ENCODE measurements around the gene PLCG1. TPM values are rescaled to one million over a fixed set of nuclear protein-coding genes. Genes with fewer than 3 reads are reported as not detected.

PLCG1 gene
- total RNA-seq, 1 experiment from 2014 or later: 33.2 TPM

GRCh38 chr20:41192575-41192974, 55.2 kb downstream of the PLCG1 start:
- intact Hi-C loops (cut with micrococcal nuclease): no loop called here
- peaks cover 36% of the 10 kb centered on the region for H3K9me3 Mint-ChIP-seq (ENCODE audit: unreplicated experiment)
- CTCF ChIA-PET: interaction anchor here (0.7 to 1.1 kb wide), 3 partner anchors 9 to 225 kb away, joined by 3 read pairs; no protein-coding TSS in a partner anchor

GRCh38 chr20:41196653-41197225, 59.4 kb downstream of the PLCG1 start:
- H3K27me3 Mint-ChIP-seq (ENCODE audit: insufficient read depth, unreplicated experiment): no peaks in the 10 kb centered on the region
- H3K4me3 Mint-ChIP-seq (ENCODE audit: unreplicated experiment): no peak overlapping the region
- ChIA-PET CTCF (interaction anchor here (0.6 to 1.2 kb wide), 6 partner anchors 24 to 759 kb away, joined by 3 to 4 read pairs (median 4); no protein-coding TSS in a partner anchor), POLR2A (no interaction called here)
- H3K27ac Mint-ChIP-seq (ENCODE audit: low read depth, unreplicated experiment): no peak overlapping the region
- H3K9me3 Mint-ChIP-seq (ENCODE audit: unreplicated experiment): peaks cover 18% of the 10 kb centered on the region
- intact Hi-C loops (cut with micrococcal nuclease): no loop called here
- peaks cover 32% of the 10 kb centered on the region for H3K36me3 Mint-ChIP-seq (ENCODE audit: insufficient read depth, unreplicated experiment)
- DNase-seq (ENCODE audit: unreplicated experiment): no peak
- no peaks in the 10 kb centered on the region for H3K4me1 Mint-ChIP-seq (ENCODE audit: insufficient read depth, unreplicated experiment)
- TF ChIP-seq, protein P1, sequence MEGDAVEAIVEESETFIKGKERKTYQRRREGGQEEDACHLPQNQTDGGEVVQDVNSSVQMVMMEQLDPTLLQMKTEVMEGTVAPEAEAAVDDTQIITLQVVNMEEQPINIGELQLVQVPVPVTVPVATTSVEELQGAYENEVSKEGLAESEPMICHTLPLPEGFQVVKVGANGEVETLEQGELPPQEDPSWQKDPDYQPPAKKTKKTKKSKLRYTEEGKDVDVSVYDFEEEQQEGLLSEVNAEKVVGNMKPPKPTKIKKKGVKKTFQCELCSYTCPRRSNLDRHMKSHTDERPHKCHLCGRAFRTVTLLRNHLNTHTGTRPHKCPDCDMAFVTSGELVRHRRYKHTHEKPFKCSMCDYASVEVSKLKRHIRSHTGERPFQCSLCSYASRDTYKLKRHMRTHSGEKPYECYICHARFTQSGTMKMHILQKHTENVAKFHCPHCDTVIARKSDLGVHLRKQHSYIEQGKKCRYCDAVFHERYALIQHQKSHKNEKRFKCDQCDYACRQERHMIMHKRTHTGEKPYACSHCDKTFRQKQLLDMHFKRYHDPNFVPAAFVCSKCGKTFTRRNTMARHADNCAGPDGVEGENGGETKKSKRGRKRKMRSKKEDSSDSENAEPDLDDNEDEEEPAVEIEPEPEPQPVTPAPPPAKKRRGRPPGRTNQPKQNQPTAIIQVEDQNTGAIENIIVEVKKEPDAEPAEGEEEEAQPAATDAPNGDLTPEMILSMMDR (IDR thresholded peaks at IDR 0.05; ENCODE audit: unreplicated experiment): no peak
- BruUV-seq (replicated peaks): no TSS peak

More at GRCh38 chr20:41192575-41192974, 55.2 kb downstream of the PLCG1 start:
- Mint-ChIP-seq H3K27ac (ENCODE audit: low read depth, unreplicated experiment) (no peak overlapping the region), H3K36me3 (ENCODE audit: insufficient read depth, unreplicated experiment) (peaks cover 12% of the 10 kb centered on the region), H3K4me1 (ENCODE audit: insufficient read depth, unreplicated experiment) (no peaks in the 10 kb centered on the region), H3K27me3 (ENCODE audit: insufficient read depth, unreplicated experiment) (no peaks in the 10 kb centered on the region), H3K4me3 (ENCODE audit: unreplicated experiment) (no peak overlapping the region)
- POLR2A ChIA-PET: interaction anchor here (0.6 kb wide), 2 partner anchors 10 to 20 kb away, joined by 3 read pairs; no protein-coding TSS in a partner anchor
- no peak for DNase-seq (ENCODE audit: unreplicated experiment)
- TF ChIP-seq, protein P1 (IDR thresholded peaks at IDR 0.05; ENCODE audit: unreplicated experiment): no peak
- BruUV-seq (replicated peaks): no TSS peak

DNA sequence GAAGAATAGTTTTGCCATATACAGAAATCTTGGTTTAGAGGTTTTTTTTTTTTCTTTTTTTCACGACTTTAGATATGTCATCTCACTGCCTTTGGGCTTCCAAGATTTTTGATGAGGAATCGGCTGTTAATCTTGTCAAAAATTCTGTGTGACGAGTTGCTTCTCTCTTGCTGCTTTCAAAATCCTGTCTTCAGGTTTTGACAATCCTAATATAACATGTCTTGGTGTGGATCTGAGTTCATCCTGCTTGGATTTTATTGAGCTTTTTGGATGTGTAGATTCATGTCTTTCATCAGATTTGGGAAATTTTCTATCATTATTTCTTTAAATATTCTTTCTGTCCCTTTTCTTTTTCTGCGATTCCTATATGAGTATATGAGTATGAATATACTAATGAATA, 61.1 kb downstream of the PLCG1 start:
- Mint-ChIP-seq H3K4me1 (ENCODE audit: insufficient read depth, unreplicated experiment) (no peaks in the 10 kb centered on the region), H3K9me3 (ENCODE audit: unreplicated experiment) (peaks cover 9% of the 10 kb centered on the region), H3K36me3 (ENCODE audit: insufficient read depth, unreplicated experiment) (peaks cover 37% of the 10 kb centered on the region), H3K27ac (ENCODE audit: low read depth, unreplicated experiment) (no peak overlapping the region), H3K4me3 (ENCODE audit: unreplicated experiment) (no peak overlapping the region), H3K27me3 (ENCODE audit: insufficient read depth, unreplicated experiment) (no peaks in the 10 kb centered on the region)
- ChIA-PET CTCF (interaction anchor here (1.3 to 1.4 kb wide), 3 partner anchors 25 to 208 kb away, joined by 3 to 6 read pairs (median 5); no protein-coding TSS in a partner anchor), POLR2A (interaction anchor here (0.7 to 1.0 kb wide), 3 partner anchors 10 to 68 kb away, joined by 3 to 4 read pairs (median 4); no protein-coding TSS in a partner anchor)
- no TSS peak for BruUV-seq (replicated peaks)
- no peak for DNase-seq (ENCODE audit: unreplicated experiment)
- intact Hi-C loops (cut with micrococcal nuclease): no loop called here
- TF ChIP-seq, protein P1 (IDR thresholded peaks at IDR 0.05; ENCODE audit: unreplicated experiment): no peak

DNA sequence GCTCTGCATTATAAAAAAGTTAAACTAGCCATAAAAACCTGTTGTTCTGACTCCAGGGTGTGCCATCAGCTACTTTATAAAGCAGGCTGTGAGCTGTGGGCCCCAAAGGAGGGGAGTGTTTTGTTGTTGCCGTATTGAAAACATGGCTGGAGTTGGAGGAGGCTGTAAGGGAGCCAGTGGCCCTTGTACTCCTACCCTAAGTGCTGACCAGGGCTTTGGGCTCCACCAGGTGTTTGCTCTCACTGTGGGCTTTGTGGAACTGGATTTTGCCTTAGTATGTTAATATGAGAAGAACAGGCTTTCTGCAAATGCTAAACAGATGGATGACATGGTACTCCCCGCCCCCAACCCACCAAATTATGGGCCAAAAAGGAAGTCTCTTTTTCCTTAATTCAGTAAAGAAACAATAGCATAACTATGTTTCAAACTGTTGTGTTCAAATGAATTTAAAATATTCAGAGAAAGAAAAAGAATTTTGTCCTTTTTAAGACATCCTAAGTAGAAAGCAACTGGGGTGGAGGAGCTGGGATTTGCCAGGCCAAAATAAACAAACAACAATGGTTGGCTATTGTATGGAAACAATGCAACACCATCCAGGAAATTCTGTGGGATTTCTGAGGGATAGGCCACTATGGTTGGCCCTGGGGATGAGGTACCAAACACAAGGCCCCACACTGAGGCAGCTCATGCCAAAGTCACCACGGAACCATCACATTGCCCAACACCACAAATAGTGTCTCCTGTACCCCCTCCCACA, 63.3 kb downstream of the PLCG1 start:
- Mint-ChIP-seq H3K9me3 (ENCODE audit: unreplicated experiment) (peaks cover 9% of the 10 kb centered on the region), H3K36me3 (ENCODE audit: insufficient read depth, unreplicated experiment) (peaks cover 32% of the 10 kb centered on the region), H3K27me3 (ENCODE audit: insufficient read depth, unreplicated experiment) (no peaks in the 10 kb centered on the region), H3K4me3 (ENCODE audit: unreplicated experiment) (no peak overlapping the region), H3K27ac (ENCODE audit: low read depth, unreplicated experiment) (no peak overlapping the region), H3K4me1 (ENCODE audit: insufficient read depth, unreplicated experiment) (no peaks in the 10 kb centered on the region)
- CTCF ChIA-PET: interaction anchor here (0.8 to 3.5 kb wide), 5 partner anchors 8 to 31 kb away, joined by 3 to 13 read pairs (median 3); no protein-coding TSS in a partner anchor
- TF ChIP-seq, protein P1 (IDR thresholded peaks at IDR 0.05; ENCODE audit: unreplicated experiment): no peak
- no peak for DNase-seq (ENCODE audit: unreplicated experiment)
- intact Hi-C loops (cut with micrococcal nuclease): no loop called here
- POLR2A ChIA-PET: interaction anchor here (0.7 to 1.9 kb wide), 6 partner anchors 11 to 122 kb away, joined by 3 to 7 read pairs (median 3); no protein-coding TSS in a partner anchor
- no TSS peak for BruUV-seq (replicated peaks)
